ENCODE measurements around the gene CDH23.

CDH23 gene

DNA sequence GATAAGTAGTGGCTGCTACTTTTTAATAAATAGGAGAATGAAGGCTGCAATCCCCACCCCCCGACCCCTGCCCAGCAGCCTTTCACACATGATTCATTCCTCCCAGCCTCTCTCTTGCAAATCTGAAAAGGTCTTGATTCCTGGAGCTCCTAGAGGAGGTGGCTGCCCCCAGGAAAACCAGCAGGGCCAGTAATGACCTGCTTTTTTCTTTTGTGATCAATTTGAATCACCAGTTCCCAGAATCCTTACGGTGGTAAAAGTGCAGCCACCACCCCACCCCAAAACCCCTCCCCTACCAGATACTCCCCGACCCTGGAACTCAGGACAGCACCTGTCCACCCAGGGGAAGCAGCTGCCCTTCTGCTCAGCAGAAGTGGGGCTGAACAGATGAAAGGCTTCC is 213.9 kb downstream of the CDH23 start:
- DNase-seq, result no peak

DNA sequence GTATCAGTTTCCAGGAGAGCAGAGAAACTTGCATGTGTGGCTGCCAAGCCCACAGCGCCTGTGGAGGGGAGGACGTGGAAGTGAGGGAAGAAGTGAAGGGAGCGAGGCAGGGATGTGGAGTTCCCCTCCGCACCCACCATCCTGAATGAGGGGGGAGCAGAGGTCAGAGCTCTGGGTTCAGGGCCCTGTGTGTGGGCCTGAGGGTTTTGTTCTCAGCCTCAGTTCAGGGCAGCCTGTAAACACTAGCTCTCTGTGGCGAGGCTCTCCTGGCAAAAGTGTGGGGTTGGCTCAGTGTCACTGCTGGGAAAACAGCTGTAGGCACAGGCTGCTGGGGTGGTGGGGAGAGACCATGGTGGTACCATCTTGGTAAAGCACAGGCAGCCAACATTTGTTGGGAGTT is 214.4 kb downstream of the CDH23 start:
- DNase-seq, result no peak

DNA sequence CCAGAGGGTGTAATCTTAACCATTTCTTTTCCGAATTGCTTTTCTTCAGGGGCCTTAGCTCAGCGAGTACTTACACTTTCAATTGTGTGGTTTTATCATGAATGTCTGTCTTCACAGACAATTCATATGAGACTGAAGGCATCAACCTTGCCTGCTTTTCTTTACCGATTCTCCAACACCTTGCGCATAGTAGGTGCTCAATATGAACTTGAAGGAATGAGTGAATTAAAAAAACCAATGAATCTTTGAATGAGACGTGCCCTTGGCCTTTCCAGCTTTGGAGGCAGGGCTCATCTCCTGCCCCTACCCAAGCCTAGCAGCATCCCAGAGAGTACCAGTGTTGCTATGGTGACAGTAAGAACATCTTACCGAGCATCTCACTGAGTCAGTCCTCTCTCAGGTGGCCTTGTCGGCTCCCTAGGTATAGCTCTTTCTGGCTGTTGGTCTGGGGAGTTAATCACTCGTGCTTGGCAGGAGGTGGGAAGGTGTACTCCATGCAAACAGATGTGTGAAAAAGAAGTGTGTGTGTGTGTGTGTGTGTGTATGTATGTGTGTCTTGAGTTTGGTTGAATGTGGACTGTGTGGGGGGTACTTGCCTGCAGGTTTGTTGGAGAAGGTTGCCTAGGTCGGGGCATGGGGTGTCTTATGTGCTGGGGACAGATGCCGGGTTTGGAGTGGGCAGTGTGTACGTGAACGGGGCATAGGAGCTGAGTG is 215.1 kb downstream of the CDH23 start:
- no peak for DNase-seq

DNA sequence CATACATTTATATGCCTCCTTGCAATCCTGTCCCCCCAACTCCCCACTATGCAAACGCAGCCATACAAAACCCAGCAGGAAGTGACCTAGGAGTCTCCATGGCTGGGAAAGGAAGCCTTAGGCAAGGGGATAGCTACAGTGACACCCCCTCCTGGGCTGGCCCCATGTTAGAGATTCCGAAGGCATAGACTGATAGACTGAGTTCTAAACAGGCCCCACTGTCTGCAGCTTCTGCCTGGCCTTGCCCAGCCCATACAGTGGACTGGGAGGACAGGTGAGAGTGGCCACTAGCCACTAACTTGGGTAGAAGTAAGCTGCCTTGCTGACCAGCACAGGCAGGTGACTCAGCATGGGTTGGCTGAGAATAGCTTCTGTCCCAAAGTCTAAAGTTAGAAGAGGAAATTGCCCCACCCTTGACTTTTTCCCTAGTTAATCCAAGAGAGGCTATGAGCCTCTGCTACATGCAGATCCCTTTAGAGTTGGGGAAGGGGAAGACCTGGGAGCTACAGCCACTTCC is 216.6 kb downstream of the CDH23 start:
- peak; percentile 27 for DNase-seq

DNA sequence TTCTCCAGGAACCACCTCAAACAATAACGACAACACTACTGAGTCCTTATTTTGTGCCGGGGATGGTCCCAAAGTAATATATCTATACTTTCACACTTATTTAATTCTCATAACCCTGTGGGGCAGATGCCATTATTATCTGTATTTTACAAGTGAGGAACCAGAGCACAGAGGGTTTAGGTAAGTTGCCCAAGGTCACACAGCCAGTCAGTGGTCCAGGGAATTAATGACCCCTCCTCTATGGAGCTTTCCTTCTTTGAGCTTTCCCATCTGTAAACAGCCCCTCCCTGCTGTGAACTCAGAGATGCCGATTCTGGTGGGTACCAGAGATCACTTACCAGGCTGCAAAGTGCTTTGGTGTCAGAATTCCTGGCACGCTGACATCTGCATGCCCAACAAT is 217.2 kb downstream of the CDH23 start:
- no peak for DNase-seq

DNA sequence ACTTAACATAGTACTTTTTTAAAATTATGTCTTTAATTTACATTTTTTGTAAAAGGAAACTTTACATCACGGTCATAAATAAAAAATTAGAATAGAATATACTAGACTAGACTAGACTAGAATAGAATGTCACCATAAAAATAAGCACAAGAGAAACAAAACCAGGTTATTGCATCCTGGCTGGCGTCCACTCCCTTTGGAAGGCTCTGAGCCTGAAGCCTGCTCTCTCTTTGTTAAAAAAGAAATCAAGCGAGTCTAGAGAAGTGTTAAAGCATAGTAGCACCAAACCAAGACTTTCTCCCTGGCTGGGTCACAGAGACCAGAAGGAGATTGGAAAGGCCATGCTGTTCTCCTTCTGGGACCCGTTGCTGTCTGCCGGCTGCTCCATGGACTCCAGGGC is 218.2 kb downstream of the CDH23 start:
- no peak for DNase-seq

DNA sequence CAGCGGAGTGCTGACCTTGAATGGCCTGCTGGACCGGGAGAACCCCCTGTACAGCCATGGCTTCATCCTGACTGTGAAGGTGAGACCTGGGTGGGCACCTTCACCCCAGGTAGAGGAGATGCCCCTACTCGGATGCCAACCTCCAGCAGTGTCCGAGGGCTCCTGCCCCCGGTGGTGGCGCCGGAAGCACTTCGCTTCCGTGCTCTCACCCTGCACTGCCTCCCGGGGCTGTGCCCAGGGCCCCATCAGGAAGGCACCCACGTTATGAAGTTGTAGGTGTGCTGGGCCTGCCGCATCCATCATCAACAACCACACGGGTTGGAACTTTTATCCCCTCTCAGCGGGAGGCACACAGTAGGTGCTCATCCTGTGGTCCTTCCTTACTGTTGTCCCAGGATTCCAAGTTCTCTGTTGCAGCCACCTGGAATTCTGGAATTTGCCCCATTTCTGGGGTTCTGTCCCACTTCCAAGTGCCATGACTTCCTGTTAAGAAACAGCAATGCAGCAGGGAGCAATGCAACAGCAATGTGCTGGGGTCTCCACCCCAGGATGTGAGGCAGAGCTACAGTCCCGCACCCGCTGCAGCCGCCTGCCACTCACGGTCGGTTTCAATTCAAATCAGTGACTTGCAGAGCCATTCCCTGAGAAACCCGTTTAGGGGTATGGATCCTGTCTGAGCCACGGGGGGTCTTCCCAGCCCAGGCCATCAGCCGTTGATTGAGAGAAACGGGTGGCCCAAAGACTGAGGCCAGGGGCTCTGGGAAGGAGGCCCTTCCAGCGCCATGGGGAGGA is 219.0 kb downstream of the CDH23 start:
- no peak for DNase-seq

DNA sequence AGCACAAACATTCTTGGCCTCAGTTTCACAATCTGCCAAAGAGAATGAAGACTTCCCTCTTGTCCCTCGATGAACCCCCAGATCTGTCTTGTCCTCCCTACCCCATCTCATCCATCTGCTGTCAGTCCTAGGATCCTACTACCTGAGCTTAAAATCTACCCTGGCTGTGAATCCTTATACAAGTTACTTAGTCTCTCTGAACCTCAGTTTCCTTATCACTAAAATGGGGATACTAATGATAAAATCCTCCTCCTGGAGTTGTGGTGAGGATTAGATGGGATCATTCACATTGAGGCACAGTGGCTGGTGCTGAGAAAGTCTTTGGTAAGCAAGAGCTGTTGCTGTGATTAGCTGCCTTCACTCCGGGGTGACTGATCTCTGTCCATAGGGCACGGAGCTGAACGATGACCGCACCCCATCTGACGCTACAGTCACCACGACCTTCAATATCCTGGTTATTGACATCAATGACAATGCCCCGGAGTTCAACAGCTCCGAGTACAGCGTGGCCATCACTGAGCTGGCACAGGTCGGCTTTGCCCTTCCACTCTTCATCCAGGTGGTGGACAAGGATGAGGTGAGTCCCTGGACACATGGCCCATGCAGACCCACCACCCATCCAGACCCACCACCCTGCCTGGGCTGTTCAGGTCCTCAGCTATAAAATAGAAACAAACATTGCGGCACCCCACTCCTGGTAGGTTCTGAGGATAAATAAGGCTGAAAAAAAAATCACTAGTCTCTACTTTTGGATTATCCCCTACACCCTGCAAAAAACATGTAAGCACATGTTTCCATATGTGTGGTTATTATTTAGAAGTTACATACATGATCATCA is 220.3 kb downstream of the CDH23 start:
- no peak for DNase-seq

DNA sequence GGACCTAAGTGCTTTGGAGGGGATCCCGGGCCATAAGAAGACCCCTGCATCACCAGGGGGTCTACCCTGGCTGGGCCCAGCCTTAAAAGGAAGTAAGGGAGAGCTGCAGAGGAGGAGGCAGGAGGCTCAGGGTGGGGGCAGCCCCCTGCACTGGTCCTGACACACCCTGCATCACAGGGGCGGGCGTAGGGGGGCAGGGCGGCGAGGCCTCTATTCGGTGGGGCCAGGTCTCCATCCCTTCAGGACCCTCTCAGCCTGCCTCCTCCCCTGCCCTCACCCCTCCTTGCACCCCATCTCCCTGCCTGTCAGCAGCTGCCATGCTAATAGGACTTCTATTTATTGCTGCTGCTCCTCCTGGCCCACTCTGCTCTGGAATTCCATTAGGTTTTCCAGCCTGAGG is 221.5 kb downstream of the CDH23 start:
- no peak for DNase-seq

DNA sequence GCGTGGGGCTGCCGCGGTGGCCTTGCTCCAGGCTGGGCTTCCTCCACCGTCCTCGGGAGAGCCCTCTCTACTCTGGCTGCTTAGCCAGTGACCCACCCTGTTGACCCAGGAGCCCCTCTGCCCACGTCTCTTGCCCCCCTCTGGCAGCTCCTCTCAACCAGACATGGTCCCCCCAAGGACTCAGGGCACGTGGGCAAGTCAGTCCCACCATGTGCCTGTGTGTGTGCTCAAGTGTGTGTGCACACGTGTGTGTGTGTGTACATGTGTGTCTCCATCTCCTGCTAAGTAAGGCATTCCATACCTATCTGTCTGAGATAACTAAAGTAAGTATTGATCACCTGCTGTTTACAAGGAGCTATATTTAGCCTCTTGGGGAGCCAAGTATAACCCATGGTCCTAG is 221.9 kb downstream of the CDH23 start:
- no peak for DNase-seq

DNA sequence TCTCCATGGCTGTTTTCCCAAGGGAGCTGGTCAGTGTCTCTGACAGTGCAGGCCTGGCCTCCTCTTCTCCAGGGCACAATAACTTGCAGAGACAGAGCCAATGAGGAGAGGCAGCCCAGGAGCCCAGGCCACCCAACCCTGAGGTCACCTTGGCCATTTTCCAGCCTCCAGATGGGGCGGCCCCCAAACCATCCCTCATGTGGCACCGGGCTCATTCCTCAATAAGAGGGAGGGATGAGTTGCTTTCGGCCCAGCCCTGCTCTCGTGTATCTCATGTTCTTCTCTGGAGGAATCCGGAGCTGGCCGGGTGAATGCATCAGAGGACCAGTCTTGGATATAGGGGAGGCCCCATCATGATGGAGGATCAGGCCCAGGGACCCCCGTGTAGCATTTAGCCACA is 223.9 kb downstream of the CDH23 start:
- no peak for DNase-seq

DNA sequence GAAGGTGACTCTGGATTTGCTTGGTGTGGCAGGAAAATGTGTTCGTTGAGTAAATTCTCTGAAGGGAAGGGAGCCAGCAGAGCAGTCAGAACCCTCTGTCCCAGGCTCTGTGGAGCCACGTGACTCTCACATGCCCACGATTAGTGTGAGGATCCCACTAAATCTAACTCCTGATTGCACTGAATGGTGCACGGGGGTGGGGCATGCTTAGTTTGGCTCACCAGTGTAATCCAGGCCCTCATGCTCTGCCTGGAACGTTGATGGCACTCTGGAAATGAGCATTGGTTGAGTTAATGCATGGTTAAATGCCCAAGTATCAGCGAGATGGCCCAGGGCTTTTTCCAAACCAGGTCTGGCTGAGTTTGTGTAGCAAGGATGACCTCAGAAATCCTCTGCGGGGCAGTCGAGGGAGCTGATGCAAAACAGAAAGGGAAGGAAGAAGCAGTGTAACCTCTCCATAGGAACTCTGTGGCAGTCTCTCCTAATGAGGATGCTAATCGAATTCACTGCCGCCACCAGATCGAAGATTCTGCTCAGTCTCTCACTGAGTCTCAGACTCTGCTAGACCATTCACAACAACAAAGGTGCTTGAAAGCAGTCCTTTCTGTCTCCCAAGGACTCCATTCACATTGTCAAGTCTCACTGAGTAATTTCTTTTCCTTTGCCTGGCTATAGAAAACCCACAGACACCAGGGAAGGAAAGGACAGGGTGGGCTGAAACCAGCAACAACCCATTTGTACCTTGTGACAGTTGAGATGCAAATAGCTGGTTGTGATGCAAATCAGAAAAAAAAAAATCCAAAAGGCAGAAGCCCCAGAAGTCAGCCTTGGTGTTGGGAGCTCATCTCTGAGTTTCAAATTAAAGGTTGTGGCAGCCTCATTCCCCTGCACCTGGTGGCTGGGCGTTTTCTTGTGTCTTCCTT is 224.8 kb downstream of the CDH23 start:
- no peak for DNase-seq

DNA sequence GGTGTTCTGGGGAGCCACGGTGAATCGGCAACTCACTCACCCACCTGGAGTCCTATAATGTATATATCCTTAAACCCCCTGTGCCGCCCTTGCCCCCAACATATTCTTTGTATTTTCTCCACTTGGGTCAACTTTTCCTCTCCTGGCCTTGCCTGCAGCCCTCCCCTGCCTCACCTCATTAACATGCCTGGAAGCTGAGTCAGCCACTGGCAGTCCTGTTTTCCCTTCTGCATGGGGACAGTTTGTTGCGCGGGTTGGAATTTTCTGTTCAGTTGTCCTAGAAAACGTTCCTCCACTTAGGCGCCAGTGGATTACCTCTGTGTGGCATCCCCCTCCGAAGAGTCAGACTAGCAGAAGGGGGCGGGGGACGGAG is 225.4 kb downstream of the CDH23 start:
- DNase-seq, result no peak

DNA sequence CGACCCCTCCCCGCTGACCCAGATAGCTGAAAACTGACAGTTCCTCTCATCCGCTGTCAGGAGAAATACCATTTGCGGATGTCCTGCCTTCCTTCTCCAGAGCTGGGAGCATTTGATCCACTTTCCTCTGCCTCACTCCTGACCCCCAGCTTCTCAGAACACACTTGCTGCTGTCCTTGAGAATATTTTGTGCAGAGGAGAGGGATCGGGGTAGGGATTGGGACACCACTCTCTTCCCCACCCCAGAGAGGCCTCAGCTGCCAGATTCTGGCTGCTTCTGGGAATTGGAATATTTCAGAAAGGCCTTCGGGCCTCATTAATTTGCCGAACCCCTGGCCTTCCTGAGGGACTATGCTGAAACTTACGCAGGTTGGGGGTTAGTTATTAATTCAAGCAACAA is 225.9 kb downstream of the CDH23 start:
- DNase-seq, result no peak

DNA sequence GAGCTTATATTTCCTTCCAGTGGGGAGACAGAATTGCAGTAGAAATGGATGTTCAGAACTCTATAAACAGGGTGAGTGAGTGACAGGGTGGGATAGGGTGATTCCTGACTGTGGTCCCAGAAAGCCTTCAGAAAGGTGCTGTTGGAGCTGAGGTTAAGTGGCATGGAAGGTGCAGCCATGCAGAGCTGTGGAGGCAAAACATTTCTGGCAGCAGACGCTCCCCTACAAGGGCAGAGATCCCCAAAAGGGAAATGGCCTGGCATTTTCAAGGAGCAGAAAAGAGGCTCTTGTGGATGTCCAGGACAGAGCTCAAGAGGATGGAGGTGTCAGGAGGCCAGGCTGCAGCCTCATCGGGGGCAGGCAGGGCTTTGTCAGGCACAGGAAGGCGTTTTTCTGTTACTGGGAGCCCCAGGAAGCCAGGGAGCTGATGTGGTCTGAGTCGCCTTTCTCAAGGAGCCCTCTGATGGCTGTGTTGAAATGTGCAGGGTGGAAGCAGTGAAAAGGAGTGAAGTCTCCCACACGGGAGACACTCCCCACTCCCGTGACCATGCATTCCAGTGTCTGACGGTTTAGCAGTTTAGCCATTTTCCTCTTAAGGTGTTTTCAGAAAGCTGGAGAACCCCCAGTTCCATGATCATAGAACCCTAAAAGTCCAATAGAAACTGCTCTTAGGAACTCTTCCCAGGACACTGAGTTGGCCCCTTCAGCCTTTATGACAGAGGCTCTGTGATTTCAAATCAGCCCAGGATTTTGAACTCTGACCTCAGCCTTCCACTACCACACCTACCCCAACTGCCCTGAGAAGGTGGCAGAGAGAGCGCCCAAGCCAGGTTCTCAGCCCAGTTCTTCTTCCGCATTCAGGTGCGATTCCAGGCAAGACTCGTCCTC is 226.6 kb downstream of the CDH23 start:
- no peak for DNase-seq

DNA sequence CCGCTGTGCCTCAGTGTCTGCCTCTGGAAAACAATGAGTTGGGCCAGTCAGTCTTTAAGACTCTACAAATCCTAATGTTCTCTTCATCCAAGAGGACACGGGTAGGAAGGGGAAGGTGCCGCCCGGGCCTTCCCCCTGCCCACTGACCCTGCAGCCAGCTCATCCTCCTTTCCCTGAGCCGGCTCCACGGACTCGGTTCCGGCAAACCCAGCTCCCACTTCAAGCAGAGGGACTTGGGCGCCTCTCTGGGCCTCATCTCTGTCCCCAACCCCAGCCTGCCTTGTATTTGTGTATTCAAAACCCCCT is 227.2 kb downstream of the CDH23 start:
- DNase-seq, result no peak

DNA sequence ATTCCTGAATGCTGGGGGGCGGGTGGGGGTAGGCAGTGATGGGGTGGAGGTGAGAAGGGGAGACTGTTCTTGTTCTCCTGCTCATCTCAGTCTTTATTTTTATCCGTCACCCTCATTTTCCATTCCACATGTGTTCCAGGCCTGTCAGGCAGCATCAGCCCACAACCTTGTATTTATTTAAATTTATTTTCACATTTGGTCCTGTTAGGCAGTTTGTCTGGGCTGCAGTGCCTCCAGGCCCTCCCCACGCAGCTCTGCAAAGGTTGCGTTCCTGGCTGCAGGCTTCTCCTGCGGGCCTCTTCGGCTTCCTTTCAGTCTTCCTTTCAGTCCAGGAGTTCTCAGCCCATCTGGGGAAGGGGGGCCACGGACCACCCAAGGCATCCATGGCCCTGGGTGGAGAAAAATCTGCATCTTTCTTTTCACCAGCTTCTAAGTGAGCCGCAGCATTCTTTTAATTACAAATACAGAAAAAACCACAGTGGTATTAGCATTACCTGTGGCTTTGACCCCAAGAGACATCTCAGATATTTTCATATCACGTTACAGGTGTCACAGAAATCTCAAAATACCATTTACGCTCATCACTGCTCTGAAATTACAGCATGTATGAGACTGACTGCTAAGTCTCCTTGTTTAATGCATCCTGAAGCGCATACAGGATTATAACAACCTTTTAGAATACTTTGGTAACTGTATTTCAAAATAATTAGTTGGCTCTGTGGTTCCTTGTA is 228.9 kb downstream of the CDH23 start:
- DNase-seq, result no peak

DNA sequence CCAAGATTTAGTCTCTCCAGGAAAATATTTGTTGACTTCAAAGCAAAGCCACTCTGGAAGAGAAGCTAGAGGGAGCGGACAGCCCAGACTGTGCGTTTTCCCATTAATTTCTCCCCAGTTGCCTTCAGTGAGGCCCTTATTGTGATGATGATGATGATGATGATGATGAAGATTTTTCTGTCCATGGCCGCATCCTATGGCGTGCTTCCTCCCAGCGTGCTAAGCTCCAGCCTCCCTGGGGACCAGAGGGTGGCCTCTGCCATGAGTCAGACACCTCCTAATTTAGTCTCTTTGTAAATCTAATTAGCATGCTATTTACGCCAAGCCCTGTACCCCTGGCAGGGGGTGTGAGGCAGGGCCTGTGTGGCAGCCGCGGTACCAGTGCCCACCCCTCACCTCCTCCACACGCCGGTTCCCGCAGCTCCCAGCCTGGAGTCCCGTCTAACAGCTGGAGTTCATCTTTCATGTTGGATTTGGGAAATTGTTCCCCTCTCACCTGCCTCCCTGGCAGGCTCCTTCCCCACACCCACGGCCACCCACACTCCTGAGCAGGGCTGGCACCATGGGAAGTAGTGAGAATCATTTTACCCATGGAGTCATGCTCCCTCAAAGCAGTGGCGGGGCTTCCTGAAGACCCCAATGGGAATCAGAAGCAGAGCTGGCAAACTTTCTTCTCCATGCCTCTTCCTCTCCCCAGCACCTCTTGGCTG is 230.7 kb downstream of the CDH23 start:
- no peak for DNase-seq

DNA sequence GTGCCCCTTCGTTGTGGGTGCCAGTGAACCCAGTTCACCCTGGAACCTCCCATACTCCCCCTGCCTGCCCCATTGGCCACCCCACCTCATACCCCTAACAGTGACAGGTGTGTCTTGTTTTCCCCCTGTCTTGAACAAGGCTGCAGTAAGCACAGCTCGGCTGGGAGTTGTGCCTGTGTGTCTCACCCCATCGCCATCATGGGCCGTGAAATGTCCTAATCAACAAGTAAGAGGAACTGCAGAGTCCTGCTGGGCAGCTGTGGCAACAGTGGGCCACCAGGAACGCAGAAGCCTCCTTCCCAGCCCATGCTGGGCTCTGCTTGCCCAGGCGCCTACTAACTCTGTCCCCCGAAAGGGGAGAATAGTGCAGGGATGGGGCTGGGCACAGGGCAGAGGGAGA is 231.2 kb downstream of the CDH23 start:
- DNase-seq, result peak; percentile 33

DNA sequence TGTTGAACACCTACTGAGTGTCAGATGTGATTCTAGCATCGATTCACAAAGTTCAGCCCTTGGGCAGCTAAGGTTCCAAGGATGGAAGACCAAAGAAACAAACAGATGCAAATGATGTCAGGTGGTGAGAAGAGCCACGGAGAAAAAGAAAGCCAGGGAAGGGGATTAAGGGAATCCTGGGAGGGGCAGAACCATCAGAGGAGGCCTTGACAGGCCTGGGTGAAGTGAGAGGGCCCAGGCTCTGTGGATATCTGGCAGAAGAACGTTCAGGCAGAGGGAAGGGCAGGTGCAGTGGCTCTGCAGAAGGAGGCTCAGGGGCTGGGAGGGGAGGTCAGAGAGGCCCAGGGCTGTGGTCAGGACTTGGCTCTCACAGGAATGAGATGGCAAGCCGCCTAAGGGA is 232.4 kb downstream of the CDH23 start:
- no peak for DNase-seq
